ENCODE data around the gene WDR7. TPM values are rescaled to one million over a fixed set of nuclear protein-coding genes. Genes with fewer than 3 reads are reported as not detected.
A peak's percentile ranks its signal among the peaks of the same experiment; 100 is the strongest.

WDR7 gene
- total and polyA plus RNA-seq, 10 of the 15 experiments (the other 5 are each of a cell fraction or from before 2014, with no cell fraction given) = 2.8 to 16.5 (median 11.7) TPM

DNA sequence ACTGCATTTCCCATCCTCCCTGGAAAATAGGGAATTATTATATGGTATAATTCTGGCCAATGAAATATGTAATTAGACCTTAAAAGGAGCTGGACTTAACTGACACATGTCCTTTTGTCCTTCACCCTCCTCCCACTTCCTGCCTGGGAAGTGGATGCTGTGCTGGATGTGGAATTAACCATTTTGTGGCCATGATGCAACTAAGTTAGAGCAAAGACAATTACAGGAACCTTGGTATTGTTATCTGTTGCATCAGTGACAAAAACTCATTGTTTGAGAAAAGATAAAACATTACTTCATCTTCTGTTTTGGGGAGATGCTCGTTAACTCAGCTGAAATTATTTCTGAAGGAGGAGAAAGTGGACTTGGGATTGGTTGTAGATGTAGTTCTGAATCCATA lies 268.0 kb downstream of the WDR7 start (continued):
- TF ChIP-seq SMARCA5 (IDR thresholded peaks at IDR 0.05) (no peak), SRF (IDR thresholded peaks at IDR 0.05; ENCODE audit: low read depth in 2 of 2, low read length in 2 of 2) (no peak)

DNA sequence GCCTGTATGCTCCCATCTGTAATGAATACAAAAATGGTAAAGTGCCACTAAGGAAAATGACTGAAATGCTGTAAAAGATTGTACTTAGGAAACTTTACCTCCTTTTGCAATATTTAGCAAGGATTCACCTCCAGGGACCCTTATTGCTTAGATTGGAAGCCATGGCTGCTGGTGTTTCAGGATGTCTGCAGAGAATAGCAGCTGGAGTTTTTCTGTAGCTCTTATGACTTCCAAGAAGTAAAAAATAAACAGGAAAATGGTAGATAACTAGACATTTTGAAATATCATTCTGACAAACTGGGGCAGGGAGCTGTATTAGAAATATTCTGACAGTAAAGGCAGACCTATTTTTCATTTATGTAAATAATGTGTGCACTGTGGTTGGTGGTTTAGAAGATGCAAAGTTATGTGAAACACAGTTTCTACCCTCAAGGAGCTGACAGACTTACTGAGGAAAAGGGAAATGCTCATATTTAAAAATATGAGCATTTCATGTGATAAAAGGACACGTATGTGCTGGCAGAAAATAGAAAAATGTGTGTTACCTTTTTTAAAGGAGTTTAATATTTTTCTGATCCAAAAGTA lies 270.8 kb downstream of the WDR7 start:
- no TSS peak for BruUV-seq (replicated peaks)
- intact Hi-C loops (cut with micrococcal nuclease; ENCODE audit: unreplicated experiment) = no loop called here
- H2AFZ ChIP-seq (ENCODE audit: control insufficient read depth, low read depth, low read length) = no peak overlapping the region

More for the DNA sequence above, 270.8 kb downstream of the WDR7 start:
- Histone ChIP-seq H3K27ac (ENCODE audit: control insufficient read depth, insufficient read depth) (no peak overlapping the region), H3K36me3 (ENCODE audit: control insufficient read depth in 2 of 2, insufficient read depth in 2 of 2, low read length in 1 of 2) (no peaks in the 10 kb centered on the region), H3K9me3 (replicated peaks; ENCODE audit: control insufficient read depth, insufficient read depth, low read length) (no peaks in the 10 kb centered on the region), H3K4me2 (ENCODE audit: control insufficient read depth, insufficient read depth) (no peak overlapping the region), H3K4me3 (no peak overlapping the region), H3K79me2 (ENCODE audit: control insufficient read depth, insufficient read depth, low read length) (no peaks in the 10 kb centered on the region), H3K4me1 (ENCODE audit: control insufficient read depth, insufficient read depth, low read length) (peaks cover 3% of the 10 kb centered on the region; the same call in 1 of the 2 replicates), H3K27me3 (replicated peaks in 1 of 2; ENCODE audit: control insufficient read depth in 2 of 2, insufficient read depth in 2 of 2, low read length in 1 of 2) (no peaks in the 10 kb centered on the region), H3K9ac (ENCODE audit: control insufficient read depth, insufficient read depth, low read length) (no peak overlapping the region), H4K20me1 (ENCODE audit: control insufficient read depth, insufficient read depth) (no peaks in the 10 kb centered on the region)
- ATAC-seq = peak; percentile 86
- SMC1A ChIA-PET (ENCODE audit: uncharacterized antibody, unreplicated experiment) = interaction anchor here (0.6 to 1.7 kb wide), 5 partner anchors 17 to 904 kb away, joined by 3 to 6 read pairs (median 3); no protein-coding TSS in a partner anchor
- 0% methylated on average over 1 of the region's 1 CpG for WGBS (ENCODE audit: insufficient coverage, insufficient replicate concordance, low lambda C conversion rate, missing lambda C conversion rate)
- DNase-seq (ENCODE audit: low read depth, low spot score) = no peak
- TF ChIP-seq, protein P1, sequence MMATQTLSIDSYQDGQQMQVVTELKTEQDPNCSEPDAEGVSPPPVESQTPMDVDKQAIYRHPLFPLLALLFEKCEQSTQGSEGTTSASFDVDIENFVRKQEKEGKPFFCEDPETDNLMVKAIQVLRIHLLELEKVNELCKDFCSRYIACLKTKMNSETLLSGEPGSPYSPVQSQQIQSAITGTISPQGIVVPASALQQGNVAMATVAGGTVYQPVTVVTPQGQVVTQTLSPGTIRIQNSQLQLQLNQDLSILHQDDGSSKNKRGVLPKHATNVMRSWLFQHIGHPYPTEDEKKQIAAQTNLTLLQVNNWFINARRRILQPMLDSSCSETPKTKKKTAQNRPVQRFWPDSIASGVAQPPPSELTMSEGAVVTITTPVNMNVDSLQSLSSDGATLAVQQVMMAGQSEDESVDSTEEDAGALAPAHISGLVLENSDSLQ (IDR thresholded peaks at IDR 0.05) = peak; percentile 51
- TF ChIP-seq IKZF2 (IDR thresholded peaks at IDR 0.05) (no peak), ZNF217 (IDR thresholded peaks at IDR 0.05) (0 out of 2 replicates have a peak, but pooled peaks have one; percentile 48), RUNX3 (IDR thresholded peaks at IDR 0.05; ENCODE audit: low read length) (peak; percentile 78), POU2F2 (IDR thresholded peaks at IDR 0.05; ENCODE audit: borderline replicate concordance, low read depth, low read length) (peak; percentile 82; the same call in 2 of the 3 replicates)
- TF ChIP-seq, protein P2, sequence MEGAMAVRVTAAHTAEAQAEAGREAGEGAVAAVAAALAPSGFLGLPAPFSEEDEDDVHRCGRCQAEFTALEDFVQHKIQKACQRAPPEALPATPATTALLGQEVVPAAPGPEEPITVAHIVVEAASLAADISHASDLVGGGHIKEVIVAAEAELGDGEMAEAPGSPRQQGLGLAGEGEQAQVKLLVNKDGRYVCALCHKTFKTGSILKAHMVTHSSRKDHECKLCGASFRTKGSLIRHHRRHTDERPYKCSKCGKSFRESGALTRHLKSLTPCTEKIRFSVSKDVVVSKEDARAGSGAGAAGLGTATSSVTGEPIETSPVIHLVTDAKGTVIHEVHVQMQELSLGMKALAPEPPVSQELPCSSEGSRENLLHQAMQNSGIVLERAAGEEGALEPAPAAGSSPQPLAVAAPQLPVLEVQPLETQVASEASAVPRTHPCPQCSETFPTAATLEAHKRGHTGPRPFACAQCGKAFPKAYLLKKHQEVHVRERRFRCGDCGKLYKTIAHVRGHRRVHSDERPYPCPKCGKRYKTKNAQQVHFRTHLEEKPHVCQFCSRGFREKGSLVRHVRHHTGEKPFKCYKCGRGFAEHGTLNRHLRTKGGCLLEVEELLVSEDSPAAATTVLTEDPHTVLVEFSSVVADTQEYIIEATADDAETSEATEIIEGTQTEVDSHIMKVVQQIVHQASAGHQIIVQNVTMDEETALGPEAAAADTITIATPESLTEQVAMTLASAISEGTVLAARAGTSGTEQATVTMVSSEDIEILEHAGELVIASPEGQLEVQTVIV (IDR thresholded peaks at IDR 0.05; ENCODE audit: borderline replicate concordance, partially characterized antibody) = no peak
- RAD21 ChIA-PET (ENCODE audit: unreplicated experiment) = no interaction called here
- POLR2A ChIA-PET = no interaction called here
- CTCF ChIA-PET = interaction anchor here (1.7 kb wide), 1 partner anchor 15 kb away, joined by 6 read pairs; no protein-coding TSS in a partner anchor
- in situ Hi-C loops (cut with MboI) = no loop called here
- FAIRE-seq = peak; percentile 73
